ENCODE data around the gene MACROD2.

The MACROD2 gene

GRCh38 chr20:15840636-15841301, 1845.5 kb downstream of the MACROD2 start:
- in situ Hi-C loops (cut with MboI; ENCODE audit: low sequenced_read_pairs), result no loop called here

DNA sequence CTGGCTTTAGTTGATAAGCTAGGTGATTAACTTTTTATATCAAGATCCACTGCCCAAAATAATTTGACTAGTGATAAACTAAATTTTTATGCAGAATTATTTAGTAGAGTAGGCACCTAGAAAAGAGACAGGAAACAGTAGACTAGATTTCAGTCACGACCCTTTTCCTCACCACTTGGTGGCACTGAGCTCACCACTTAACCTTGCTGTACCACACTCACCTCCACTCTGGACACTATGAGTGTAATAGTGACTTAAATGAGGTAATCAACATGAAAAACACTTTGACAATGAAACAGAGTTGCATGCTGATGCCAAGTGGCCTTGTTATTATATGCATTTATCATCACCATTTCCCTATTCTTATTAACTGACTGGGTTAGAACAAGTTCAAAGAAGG, 1847.6 kb downstream of the MACROD2 start:
- in situ Hi-C loops (cut with MboI; ENCODE audit: low sequenced_read_pairs), result no loop called here

DNA sequence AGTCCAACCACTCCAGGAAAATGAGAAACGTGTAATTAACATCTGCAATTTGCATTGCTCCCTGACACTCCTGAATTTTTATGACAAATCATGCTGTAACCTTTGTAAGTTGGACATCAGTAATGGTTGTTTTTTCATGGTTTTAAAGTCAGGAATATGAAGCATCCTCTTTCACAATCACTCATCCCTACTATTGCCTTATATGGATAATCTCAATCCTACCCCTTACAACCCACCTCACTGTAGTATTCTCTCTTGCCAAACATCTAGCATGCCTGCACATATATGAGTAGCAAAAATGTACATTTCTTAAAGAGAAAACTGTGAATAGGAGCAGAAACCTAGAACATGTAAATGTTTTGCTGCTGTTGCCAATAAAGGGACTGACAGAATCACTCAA, 1848.5 kb downstream of the MACROD2 start:
- in situ Hi-C loops (cut with MboI; ENCODE audit: low sequenced_read_pairs), result no loop called here

- in situ Hi-C loops (cut with MboI; ENCODE audit: low sequenced_read_pairs), result no loop called here
These were observed 1852.0 kb downstream of the MACROD2 start for GRCh38 chr20:15847196-15847784.

- in situ Hi-C loops (cut with MboI; ENCODE audit: low sequenced_read_pairs), result no loop called here
These were observed 1852.8 kb downstream of the MACROD2 start for GRCh38 chr20:15848126-15848525.

GRCh38 chr20:15848995-15849610, 1853.8 kb downstream of the MACROD2 start:
- in situ Hi-C loops (cut with MboI; ENCODE audit: low sequenced_read_pairs), result no loop called here

GRCh38 chr20:15851576-15852215, 1856.4 kb downstream of the MACROD2 start:
- in situ Hi-C loops (cut with MboI; ENCODE audit: low sequenced_read_pairs), result no loop called here

- in situ Hi-C loops (cut with MboI; ENCODE audit: low sequenced_read_pairs), result no loop called here
These were observed 1859.6 kb downstream of the MACROD2 start for GRCh38 chr20:15854911-15855310.

DNA sequence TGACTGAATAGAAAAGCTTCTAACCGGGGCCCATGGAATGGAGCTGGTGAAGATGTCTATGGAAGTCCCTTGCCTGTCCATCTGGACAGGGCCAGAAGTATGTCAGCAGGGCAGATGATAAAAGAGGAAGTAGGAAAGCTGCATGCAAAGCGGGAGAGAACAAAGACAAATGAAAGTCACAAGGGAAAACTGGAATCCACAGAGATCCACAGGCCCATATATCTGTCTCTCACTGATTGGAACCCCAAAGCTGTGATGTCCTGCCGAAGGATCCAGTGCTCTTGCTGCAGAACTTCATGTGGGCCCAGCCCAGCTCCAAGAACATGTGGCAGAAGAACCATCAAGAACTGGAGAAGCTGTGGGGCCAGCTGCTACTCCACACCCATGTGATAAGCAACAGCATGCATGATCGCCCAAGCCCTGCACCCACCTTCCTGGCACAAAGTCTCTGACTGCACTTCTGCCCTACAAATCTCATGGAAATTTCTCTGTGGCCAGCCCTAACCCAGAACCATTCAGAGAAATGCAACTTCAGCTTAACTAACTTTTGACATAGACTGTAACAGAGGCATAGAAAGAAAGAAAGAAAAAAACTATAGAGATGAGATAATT, 1862.0 kb downstream of the MACROD2 start:
- in situ Hi-C loops (cut with MboI; ENCODE audit: low sequenced_read_pairs), result no loop called here

DNA sequence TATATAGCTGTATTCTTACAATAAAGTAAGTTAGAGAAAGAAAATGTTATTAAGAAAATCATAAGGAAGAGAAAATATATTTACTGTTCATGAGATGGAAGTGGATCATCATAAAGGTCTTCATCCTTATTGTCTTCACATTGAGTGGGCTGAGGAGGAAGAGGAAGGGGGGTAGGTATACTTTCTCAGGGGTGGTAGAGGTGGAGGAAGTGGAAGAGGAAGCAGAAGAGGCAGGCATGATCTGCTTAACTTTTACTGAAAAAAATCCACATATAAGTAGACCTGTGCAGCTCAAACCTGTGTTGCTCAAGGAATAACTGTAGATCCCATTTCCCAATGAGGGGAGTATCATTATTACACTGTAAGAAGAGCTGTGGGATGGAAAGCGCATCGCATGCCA, 1863.7 kb downstream of the MACROD2 start:
- in situ Hi-C loops (cut with MboI; ENCODE audit: low sequenced_read_pairs), result no loop called here

GRCh38 chr20:15860850-15861249, 1865.5 kb downstream of the MACROD2 start:
- in situ Hi-C loops (cut with MboI; ENCODE audit: low sequenced_read_pairs), result no loop called here

- in situ Hi-C loops (cut with MboI; ENCODE audit: low sequenced_read_pairs), result no loop called here
These were observed 1866.9 kb downstream of the MACROD2 start for GRCh38 chr20:15862178-15862577.

DNA sequence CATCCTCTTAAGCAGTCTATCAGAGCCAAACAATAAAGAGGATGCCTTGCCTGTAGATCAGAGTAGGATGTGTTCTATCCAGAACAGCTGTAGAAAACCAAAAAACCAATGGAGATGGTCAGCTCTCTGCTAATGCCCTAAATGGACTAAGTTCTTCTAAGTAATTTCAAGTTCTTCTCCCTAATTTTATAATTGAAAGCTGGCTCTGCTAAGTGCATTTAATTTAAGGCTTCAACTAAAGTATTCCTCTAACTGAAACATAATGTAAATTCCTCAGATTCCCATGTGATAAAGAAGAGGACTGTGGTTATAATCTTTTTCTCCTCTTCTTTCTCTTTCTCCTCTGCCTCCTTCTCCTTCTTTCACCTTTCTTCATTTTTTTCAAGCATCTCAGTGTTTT, 1868.4 kb downstream of the MACROD2 start:
- in situ Hi-C loops (cut with MboI; ENCODE audit: low sequenced_read_pairs), result no loop called here

- in situ Hi-C loops (cut with MboI; ENCODE audit: low sequenced_read_pairs), result no loop called here
These were observed 1870.2 kb downstream of the MACROD2 start for GRCh38 chr20:15865553-15865952.

GRCh38 chr20:15866916-15867730, 1871.8 kb downstream of the MACROD2 start:
- in situ Hi-C loops (cut with MboI; ENCODE audit: low sequenced_read_pairs), result no loop called here

GRCh38 chr20:15867899-15868298, 1872.6 kb downstream of the MACROD2 start:
- in situ Hi-C loops (cut with MboI; ENCODE audit: low sequenced_read_pairs), result no loop called here

- in situ Hi-C loops (cut with MboI; ENCODE audit: low sequenced_read_pairs), result no loop called here
These were observed 1880.1 kb downstream of the MACROD2 start for GRCh38 chr20:15875446-15875845.

- in situ Hi-C loops (cut with MboI; ENCODE audit: low sequenced_read_pairs), result no loop called here
These were observed 1887.2 kb downstream of the MACROD2 start for GRCh38 chr20:15882553-15882952.

GRCh38 chr20:15886250-15886649, 1890.9 kb downstream of the MACROD2 start:
- in situ Hi-C loops (cut with MboI; ENCODE audit: low sequenced_read_pairs), result no loop called here

- in situ Hi-C loops (cut with MboI; ENCODE audit: low sequenced_read_pairs), result no loop called here
These were observed 1892.1 kb downstream of the MACROD2 start for GRCh38 chr20:15887387-15887786.

DNA sequence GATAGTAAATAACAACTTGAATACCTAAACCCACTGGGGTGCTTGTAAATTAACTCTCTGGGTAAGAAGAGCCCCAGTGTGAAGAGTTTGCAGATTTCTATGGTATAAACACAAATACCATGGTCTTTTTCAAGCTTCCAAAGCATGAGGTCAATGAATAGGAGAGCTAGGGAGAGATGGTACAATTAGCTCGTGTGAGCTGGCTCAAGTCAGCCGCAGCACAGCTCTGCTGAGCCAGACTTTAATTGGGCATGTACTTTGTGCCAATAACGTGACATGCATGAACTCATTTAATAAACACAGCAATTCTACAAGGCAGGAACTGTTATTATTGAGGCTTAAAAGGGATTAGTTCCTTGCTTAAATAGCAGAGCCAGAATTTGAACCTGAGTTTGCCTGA, 1893.7 kb downstream of the MACROD2 start:
- in situ Hi-C loops (cut with MboI; ENCODE audit: low sequenced_read_pairs), result no loop called here

Measured in HL-60/S4 (cell line).